HCT116 (cell line): ENCODE measurements around the gene HOXD8.

Source experiments
- CEBPB ChIP-seq: IDR thresholded peaks from 2 replicates; pipeline ENCODE4 v1.6.1; 2012; ENCODE audit warnings: low read depth
- EZH2 ChIP-seq: fragments of 200-600 bp; sonication (generic); IDR thresholded peaks from 2 replicates; pipeline ENCODE4 v1.6.1; 2017; ENCODE audit warnings: antibody characterized with exemption, mixed run types
- EZH2phosphoT487 ChIP-seq: fragments of 200-600 bp; IDR thresholded peaks from 2 replicates; pipeline ENCODE4 v1.6.1; 2018; ENCODE audit warnings: antibody characterized with exemption, borderline replicate concordance
- POLR2A ChIP-seq: IDR thresholded peaks from 2 replicates; pipeline ENCODE4 v1.7.0; 2011; ENCODE audit warnings: borderline replicate concordance; ENCODE audit not compliant: insufficient read depth, insufficient read length; ENCODE audit errors: extremely low read depth
- RAD21 ChIP-seq: IDR thresholded peaks from 2 replicates; pipeline ENCODE4 v1.6.1; 2012; ENCODE audit warnings: low read depth, mild to moderate bottlenecking
- SP1 ChIP-seq: IDR thresholded peaks from 2 replicates; pipeline ENCODE4 v1.6.1; 2012; ENCODE audit warnings: low read depth
- ZBTB33 ChIP-seq: IDR thresholded peaks from 2 replicates; pipeline ENCODE4 v1.6.1; 2011; ENCODE audit warnings: mild to moderate bottlenecking, low read length, moderate library complexity; ENCODE audit not compliant: insufficient replicate concordance; ENCODE audit errors: extremely low read depth
- TF ChIP-seq, protein P1 (sequence below), 3 experiments: fragments of 200-600 bp in 1 of 3; sonication (generic) in 1 of 3; IDR thresholded peaks in 2 of 3; conservative IDR thresholded peaks in 1 of 3; 2 replicates each; pipeline ENCODE4 v1.5.1; 2012 to 2017; ENCODE audit warnings: low read depth in 2 of 3, low read length in 2 of 3, antibody characterized with exemption in 1 of 3, borderline replicate concordance in 1 of 3, control low read depth in 1 of 3, mild to moderate bottlenecking in 1 of 3, mixed read lengths in 1 of 3, mixed run types in 1 of 3, moderate library complexity in 1 of 3; ENCODE audit not compliant: insufficient read depth in 1 of 3

- TF ChIP-seq SP1 (no peak), POLR2A (no peak), ZBTB33 (no peak), RAD21 (no peak), EZH2phosphoT487 (no peak), CEBPB (no peak), EZH2 (no peak)
- TF ChIP-seq, protein P1, sequence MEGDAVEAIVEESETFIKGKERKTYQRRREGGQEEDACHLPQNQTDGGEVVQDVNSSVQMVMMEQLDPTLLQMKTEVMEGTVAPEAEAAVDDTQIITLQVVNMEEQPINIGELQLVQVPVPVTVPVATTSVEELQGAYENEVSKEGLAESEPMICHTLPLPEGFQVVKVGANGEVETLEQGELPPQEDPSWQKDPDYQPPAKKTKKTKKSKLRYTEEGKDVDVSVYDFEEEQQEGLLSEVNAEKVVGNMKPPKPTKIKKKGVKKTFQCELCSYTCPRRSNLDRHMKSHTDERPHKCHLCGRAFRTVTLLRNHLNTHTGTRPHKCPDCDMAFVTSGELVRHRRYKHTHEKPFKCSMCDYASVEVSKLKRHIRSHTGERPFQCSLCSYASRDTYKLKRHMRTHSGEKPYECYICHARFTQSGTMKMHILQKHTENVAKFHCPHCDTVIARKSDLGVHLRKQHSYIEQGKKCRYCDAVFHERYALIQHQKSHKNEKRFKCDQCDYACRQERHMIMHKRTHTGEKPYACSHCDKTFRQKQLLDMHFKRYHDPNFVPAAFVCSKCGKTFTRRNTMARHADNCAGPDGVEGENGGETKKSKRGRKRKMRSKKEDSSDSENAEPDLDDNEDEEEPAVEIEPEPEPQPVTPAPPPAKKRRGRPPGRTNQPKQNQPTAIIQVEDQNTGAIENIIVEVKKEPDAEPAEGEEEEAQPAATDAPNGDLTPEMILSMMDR (IDR thresholded peaks at IDR 0.05 in 2 of 3, conservative IDR thresholded peaks at IDR 0.05 in 1 of 3; ENCODE audit: borderline replicate concordance in 1 of 3, insufficient read depth in 1 of 3, low read depth in 2 of 3, low read length in 2 of 3) = no peak
Observed at GRCh38 chr2:176084611-176085119, 44.8 kb upstream of the HOXD8 start.
